ENCODE measurements around the gene DNAJB13. TPM values are rescaled to one million over a fixed set of nuclear protein-coding genes. Genes with fewer than 3 reads are reported as not detected.

Gene DNAJB13
- total RNA-seq, 3 donors from 2014 or later (not counting 1 experiment from before 2014, with no cell fraction given) = 0.45 TPM; not detected in 2

DNA sequence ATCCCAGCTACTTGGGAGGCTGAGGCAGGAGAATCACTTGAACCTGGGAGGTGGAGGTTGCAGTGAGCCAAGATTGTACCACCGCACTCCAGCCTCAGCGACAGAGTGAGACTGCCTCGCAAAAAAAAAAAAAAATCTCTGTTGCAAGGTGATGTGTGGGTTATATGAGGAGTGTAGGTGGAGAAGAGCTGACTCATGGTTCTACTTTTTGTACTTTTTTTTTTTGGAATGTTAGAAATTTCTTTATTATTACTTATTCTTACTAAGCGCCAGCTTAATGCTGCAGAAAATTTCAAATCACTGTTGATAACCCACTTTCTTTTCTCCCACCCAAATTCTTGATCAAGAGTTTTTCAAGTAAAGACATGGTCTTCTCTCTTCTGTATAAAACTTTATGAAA is 29.6 kb upstream of the DNAJB13 start:
- H3K4me3 Mint-ChIP-seq = no peak overlapping the region
- ATAC-seq (no peak), DNase-seq (no peak)
- no peak overlapping the region for H3K27ac ChIP-seq (ENCODE audit: low read length)
- H3K9me3 Mint-ChIP-seq = no peaks in the 10 kb centered on the region
- H3K36me3 Mint-ChIP-seq = peaks cover 20% of the 10 kb centered on the region
- no peaks in the 10 kb centered on the region for H3K27me3 ChIP-seq (ENCODE audit: control insufficient read depth, insufficient read depth, low read length)
- peaks cover 28% of the 10 kb centered on the region for H3K36me3 ChIP-seq (ENCODE audit: control insufficient read depth, insufficient read depth, low read length)
- 97% methylated on average over 3 of the region's 4 CpGs for WGBS (ENCODE audit: insufficient coverage)
- TF ChIP-seq, protein P1, sequence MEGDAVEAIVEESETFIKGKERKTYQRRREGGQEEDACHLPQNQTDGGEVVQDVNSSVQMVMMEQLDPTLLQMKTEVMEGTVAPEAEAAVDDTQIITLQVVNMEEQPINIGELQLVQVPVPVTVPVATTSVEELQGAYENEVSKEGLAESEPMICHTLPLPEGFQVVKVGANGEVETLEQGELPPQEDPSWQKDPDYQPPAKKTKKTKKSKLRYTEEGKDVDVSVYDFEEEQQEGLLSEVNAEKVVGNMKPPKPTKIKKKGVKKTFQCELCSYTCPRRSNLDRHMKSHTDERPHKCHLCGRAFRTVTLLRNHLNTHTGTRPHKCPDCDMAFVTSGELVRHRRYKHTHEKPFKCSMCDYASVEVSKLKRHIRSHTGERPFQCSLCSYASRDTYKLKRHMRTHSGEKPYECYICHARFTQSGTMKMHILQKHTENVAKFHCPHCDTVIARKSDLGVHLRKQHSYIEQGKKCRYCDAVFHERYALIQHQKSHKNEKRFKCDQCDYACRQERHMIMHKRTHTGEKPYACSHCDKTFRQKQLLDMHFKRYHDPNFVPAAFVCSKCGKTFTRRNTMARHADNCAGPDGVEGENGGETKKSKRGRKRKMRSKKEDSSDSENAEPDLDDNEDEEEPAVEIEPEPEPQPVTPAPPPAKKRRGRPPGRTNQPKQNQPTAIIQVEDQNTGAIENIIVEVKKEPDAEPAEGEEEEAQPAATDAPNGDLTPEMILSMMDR (IDR thresholded peaks at IDR 0.05) = no peak
- H3K27ac Mint-ChIP-seq = no peak overlapping the region
- H3K4me1 ChIP-seq (ENCODE audit: control insufficient read depth, insufficient read depth, low read length) = no peaks in the 10 kb centered on the region
- intact Hi-C loops (cut with micrococcal nuclease) = no loop called here
- no peaks in the 10 kb centered on the region for H3K4me1 Mint-ChIP-seq
- no peaks in the 10 kb centered on the region for H3K27me3 Mint-ChIP-seq (ENCODE audit: low read depth in 2 of 2)
- no peaks in the 10 kb centered on the region for H3K9me3 ChIP-seq (ENCODE audit: control insufficient read depth, insufficient read depth, low read length)
- no peak overlapping the region for H3K4me3 ChIP-seq (ENCODE audit: low read length)

DNA sequence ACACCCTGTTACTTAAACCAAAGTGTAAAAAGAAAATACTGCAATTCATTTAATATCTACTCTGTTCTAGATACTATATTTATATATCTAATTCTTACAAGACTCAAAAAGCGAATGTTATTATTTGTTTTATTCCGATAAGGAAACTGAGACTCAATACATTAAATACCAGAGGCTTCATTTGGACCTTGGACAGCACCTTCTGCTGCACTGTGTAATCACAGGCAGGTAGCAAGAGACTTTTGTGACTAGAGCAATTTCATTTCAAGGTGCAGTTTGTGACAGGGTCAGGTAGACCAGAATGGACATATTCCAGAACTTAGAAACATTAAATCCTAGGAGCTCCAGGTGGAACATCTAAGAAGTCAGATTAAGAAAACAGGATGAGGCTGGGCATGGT is 21.4 kb upstream of the DNAJB13 start:
- Mint-ChIP-seq H3K9me3 (no peaks in the 10 kb centered on the region), H3K4me1 (no peaks in the 10 kb centered on the region), H3K36me3 (no peaks in the 10 kb centered on the region), H3K27ac (no peak overlapping the region), H3K4me3 (no peak overlapping the region), H3K27me3 (ENCODE audit: low read depth in 2 of 2) (no peaks in the 10 kb centered on the region)
- intact Hi-C loops (cut with micrococcal nuclease) = no loop called here
- ATAC-seq (no peak), DNase-seq (no peak)
- H3K27ac ChIP-seq (ENCODE audit: low read length) = no peak overlapping the region
- H3K27me3 ChIP-seq (ENCODE audit: control insufficient read depth, insufficient read depth, low read length) = no peaks in the 10 kb centered on the region
- H3K4me3 ChIP-seq (ENCODE audit: low read length) = no peak overlapping the region
- TF ChIP-seq, protein P1 (IDR thresholded peaks at IDR 0.05) = no peak
- no peaks in the 10 kb centered on the region for H3K4me1 ChIP-seq (ENCODE audit: control insufficient read depth, insufficient read depth, low read length)
- H3K36me3 ChIP-seq (ENCODE audit: control insufficient read depth, insufficient read depth, low read length) = peaks cover 36% of the 10 kb centered on the region
- no peaks in the 10 kb centered on the region for H3K9me3 ChIP-seq (ENCODE audit: control insufficient read depth, insufficient read depth, low read length)
- WGBS (ENCODE audit: insufficient coverage) = 100% methylated on average over 2 of the region's 2 CpGs

DNA sequence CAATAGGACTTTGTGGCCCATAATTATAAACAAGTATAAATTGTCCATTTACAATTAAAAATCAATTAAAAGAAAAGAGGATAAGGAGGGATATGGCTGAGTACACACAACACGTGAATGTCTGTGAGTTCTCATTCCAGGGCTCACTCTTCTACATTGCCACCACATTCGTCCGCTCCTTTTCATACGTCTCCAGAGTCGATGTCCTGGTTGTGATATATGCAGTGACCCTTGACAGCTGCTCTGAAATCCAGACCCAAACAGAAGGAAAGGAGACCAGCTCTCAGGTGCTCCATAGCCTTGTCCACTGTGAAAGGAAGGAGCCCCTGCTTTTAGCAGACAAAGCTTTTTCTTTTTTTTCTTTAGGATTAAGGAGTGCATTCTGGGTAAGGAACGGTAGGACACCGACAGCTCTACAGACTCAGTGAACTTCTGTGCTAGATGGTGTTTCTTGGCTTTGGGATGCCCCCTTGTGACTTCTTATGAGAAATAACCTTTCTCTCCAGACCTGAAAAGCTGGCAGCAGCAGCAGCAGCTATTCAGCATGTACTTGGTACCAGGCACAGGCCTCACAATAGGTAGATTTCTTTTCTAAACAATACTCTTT is 19.7 kb upstream of the DNAJB13 start:
- H3K27ac Mint-ChIP-seq = no peak overlapping the region
- intact Hi-C loops (cut with micrococcal nuclease) = no loop called here

More for the DNA sequence above, 19.7 kb upstream of the DNAJB13 start:
- H3K4me1 Mint-ChIP-seq = no peaks in the 10 kb centered on the region
- no peak overlapping the region for H3K4me3 Mint-ChIP-seq
- no peak overlapping the region for H3K4me3 ChIP-seq (ENCODE audit: low read length)
- H3K9me3 Mint-ChIP-seq = no peaks in the 10 kb centered on the region
- no peaks in the 10 kb centered on the region for H3K27me3 ChIP-seq (ENCODE audit: control insufficient read depth, insufficient read depth, low read length)
- no peaks in the 10 kb centered on the region for H3K9me3 ChIP-seq (ENCODE audit: control insufficient read depth, insufficient read depth, low read length)
- DNase-seq (peak in 1 of 2 donors; percentile 31), ATAC-seq (no peak)
- no peaks in the 10 kb centered on the region for H3K27me3 Mint-ChIP-seq (ENCODE audit: low read depth in 2 of 2)
- WGBS (ENCODE audit: insufficient coverage) = 82% methylated on average over 7 of the region's 7 CpGs
- no peaks in the 10 kb centered on the region for H3K4me1 ChIP-seq (ENCODE audit: control insufficient read depth, insufficient read depth, low read length)
- TF ChIP-seq, protein P1 (IDR thresholded peaks at IDR 0.05) = no peak
- peaks cover 32% of the 10 kb centered on the region for H3K36me3 ChIP-seq (ENCODE audit: control insufficient read depth, insufficient read depth, low read length)
- no peaks in the 10 kb centered on the region for H3K36me3 Mint-ChIP-seq
- H3K27ac ChIP-seq (ENCODE audit: low read length) = no peak overlapping the region
